ENCODE measurements around the gene CCDC184.

DNA sequence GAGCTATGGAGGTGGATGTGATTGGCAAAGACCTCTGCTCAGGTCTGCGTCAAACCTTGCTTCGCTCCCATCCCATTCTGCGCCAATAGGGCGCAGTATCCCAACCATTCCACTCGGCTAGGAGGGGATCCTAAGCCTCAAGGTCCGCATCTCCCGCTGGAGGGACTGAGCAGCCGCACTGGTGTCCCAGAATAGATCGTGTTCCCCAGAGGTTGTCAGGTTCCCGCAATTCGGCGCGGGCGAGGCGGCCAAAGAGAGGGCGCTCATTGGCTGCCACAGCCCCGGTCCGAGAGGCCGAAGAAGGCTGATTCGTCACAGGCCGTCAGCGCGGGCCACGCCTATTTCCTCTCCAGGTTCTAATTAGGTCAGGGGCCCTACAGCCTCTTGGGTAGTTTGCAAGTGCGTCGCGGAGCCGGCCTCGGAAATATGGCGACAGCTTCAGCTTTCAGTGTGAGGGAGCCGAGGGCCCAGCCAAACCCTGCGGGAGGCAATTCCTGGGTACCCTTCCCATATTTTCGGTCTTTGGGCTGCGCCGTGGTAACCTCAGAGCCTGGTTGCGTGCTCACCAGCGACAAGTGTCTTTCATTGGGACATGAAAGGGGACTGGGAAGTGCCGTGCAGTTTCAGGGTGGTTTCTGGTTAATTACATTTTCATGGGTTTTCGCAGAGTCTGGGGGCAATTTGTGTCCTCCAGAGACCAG, 14.7 kb downstream of the CCDC184 start:
- TF ChIP-seq, protein P1, sequence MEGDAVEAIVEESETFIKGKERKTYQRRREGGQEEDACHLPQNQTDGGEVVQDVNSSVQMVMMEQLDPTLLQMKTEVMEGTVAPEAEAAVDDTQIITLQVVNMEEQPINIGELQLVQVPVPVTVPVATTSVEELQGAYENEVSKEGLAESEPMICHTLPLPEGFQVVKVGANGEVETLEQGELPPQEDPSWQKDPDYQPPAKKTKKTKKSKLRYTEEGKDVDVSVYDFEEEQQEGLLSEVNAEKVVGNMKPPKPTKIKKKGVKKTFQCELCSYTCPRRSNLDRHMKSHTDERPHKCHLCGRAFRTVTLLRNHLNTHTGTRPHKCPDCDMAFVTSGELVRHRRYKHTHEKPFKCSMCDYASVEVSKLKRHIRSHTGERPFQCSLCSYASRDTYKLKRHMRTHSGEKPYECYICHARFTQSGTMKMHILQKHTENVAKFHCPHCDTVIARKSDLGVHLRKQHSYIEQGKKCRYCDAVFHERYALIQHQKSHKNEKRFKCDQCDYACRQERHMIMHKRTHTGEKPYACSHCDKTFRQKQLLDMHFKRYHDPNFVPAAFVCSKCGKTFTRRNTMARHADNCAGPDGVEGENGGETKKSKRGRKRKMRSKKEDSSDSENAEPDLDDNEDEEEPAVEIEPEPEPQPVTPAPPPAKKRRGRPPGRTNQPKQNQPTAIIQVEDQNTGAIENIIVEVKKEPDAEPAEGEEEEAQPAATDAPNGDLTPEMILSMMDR (IDR thresholded peaks at IDR 0.05; ENCODE audit: low read depth, low read length) = no peak
- TF ChIP-seq POLR2A (IDR thresholded peaks at IDR 0.05; ENCODE audit: extremely low read depth, insufficient read length) (peak; percentile 61), MYC (IDR thresholded peaks at IDR 0.05; ENCODE audit: low read depth, low read length) (no peak)
- TF ChIP-seq, protein P2, sequence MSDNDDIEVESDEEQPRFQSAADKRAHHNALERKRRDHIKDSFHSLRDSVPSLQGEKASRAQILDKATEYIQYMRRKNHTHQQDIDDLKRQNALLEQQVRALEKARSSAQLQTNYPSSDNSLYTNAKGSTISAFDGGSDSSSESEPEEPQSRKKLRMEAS (IDR thresholded peaks at IDR 0.05; ENCODE audit: low read depth, low read length) = 0 out of 2 replicates have a peak, but pooled peaks have one; percentile 8
